Keratinocyte (primary cell): ENCODE measurements around the gene VRK3.
A peak's percentile ranks its signal among the peaks of the same experiment; 100 is the strongest.

ENCODE experiments used
- CTCF ChIP-seq, 3 experiments: IDR thresholded peaks in 1 of 3; conservative IDR thresholded peaks in 1 of 3; optimal IDR thresholded peaks in 1 of 3; 2 replicates in 2 of 3; 3 replicates in 1 of 3; pipeline versions ENCODE3 to v1.5.1; 2011; ENCODE audit warnings: low read length in 3 of 3, mild to moderate bottlenecking in 3 of 3, moderate library complexity in 2 of 3, control low read depth in 1 of 3, inconsistent platforms in 1 of 3; ENCODE audit not compliant: insufficient read depth in 2 of 3; ENCODE audit errors: extremely low read depth in 1 of 3
- EZH2 ChIP-seq: IDR thresholded peaks from one replicate; pipeline ENCODE4 v1.6.1; 2012; ENCODE audit warnings: inconsistent platforms, mild to moderate bottlenecking, low read length, moderate library complexity

- TF ChIP-seq EZH2 (no peak), CTCF (optimal IDR thresholded peaks at IDR 0.05 in 1 of 3, IDR thresholded peaks at IDR 0.05 in 1 of 3, conservative IDR thresholded peaks at IDR 0.05 in 1 of 3; ENCODE audit: extremely low read depth in 1 of 3, insufficient read depth in 2 of 3, low read length in 3 of 3) (peak; percentile 13 to 31 (median 13))
Observed at GRCh38 chr19:49939721-49940481, 85.3 kb downstream of the VRK3 start.
